Effector CD8-positive, alpha-beta T cell (primary cell): ENCODE measurements around the gene RTL3.
"Not testable (repeated sequence)": the region's sequence is repeated elsewhere in the genome, so short reads cannot be mapped to it uniquely, and the experiment has no call there.

Source experiments
- DNase-seq: peaks from one replicate; lab custom pipeline; 2025; lab: John Stamatoyannopoulos, UW
- total RNA-seq, 4 experiments: gene quantifications; one replicate each; lab custom pipeline; 2026; lab: John Stamatoyannopoulos, UW

The RTL3 gene, protein sequence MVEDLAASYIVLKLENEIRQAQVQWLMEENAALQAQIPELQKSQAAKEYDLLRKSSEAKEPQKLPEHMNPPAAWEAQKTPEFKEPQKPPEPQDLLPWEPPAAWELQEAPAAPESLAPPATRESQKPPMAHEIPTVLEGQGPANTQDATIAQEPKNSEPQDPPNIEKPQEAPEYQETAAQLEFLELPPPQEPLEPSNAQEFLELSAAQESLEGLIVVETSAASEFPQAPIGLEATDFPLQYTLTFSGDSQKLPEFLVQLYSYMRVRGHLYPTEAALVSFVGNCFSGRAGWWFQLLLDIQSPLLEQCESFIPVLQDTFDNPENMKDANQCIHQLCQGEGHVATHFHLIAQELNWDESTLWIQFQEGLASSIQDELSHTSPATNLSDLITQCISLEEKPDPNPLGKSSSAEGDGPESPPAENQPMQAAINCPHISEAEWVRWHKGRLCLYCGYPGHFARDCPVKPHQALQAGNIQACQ
- total RNA-seq = 0 reads per million in 4 experiments

DNA sequence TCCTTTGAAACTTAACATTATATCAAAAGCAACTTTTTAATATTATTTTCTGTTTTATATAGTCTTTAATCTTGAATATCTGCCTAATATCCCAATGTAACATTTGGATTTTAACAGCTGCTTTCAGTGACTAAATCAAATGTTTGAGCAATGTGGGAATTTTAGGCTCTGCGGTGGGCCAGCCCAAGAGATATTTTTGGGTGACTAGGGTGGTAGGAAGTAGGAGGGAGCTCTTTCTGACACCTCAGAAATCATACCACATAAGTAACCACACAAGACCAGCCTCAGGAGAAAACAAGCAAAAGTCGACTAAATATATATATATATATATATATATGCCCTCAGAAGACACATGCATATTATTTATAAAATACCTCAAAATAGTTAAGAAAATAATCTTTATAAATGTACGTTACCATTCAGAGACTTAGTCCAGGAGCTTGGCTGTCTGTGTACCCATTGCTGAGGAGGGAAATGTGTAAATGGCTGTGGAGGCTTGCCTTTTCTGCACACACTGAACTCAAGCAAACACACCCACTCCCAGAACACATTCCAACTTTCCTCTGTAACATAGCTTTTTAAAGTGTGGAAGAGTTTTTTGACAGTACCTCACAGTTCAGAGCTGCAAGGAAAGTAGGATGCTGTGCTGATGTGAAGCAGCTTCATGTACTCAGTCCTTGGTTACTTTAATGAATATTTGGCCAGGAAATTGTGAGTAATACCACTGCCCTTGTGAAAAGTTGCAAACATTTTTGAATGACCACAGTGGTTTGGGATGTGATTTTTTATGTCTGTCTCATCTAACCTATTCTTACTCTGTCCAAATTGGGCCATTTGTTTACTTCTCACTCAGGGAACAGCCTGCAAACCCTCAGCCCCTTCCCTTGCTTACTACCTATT lies at the start of gene RTL3:
Gene RTL3 (minus strand): TSS at position 484 of the 900 bp plus-strand sequence. CDS start 908 bp downstream, outside the sequence.
- no peak for DNase-seq

- DNase-seq = no peak
Observed at GRCh38 chrX:78708816-78709215, 49.7 kb upstream of the RTL3 start.

GRCh38 chrX:78708262-78708661 lies 49.1 kb upstream of the RTL3 start:
- no peak for DNase-seq

DNA sequence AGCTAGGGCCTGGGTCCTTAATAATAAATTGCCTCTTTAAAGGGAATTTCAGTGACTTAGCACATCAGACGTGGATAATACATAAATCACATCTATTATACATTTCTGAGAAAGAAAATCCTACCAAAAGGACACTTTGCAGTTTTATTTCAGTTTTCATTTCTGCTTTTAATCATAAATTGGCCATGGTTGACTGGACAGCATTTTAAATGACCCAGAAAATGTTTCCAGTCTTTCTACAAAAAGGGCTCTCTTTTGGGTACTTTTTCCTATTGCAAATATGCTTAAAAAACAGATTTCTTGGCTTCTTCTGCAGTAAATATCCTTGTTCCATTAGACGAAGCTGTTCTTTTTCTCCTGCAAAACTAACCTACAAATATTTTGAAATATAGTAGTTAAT lies 46.9 kb upstream of the RTL3 start:
- no peak for DNase-seq

DNA sequence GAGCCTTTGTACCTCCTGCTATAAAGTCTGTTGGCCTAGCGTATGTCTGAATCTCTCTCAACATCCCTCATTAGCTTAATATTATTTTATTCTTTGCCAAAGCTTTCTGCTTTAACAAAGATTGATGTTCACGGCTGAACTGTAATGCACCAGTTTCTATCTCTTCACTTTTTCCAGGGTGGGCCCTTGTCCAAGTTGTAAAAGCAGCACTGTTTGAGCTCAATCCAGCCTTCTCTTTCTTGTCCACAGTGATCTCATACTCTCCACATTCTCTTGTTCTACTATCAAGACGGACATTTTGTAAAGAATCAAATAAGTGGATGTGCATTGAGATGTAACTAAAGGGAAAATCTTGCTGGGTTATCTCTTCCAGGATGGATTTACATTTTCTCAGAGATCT lies 34.4 kb upstream of the RTL3 start:
- no peak for DNase-seq

GRCh38 chrX:78693012-78693411 lies 33.9 kb upstream of the RTL3 start:
- DNase-seq = no peak

- DNase-seq = no peak
Observed at GRCh38 chrX:78687586-78687985, 28.5 kb upstream of the RTL3 start.

GRCh38 chrX:78673246-78673645 lies 14.1 kb upstream of the RTL3 start:
- DNase-seq = no peak

DNA sequence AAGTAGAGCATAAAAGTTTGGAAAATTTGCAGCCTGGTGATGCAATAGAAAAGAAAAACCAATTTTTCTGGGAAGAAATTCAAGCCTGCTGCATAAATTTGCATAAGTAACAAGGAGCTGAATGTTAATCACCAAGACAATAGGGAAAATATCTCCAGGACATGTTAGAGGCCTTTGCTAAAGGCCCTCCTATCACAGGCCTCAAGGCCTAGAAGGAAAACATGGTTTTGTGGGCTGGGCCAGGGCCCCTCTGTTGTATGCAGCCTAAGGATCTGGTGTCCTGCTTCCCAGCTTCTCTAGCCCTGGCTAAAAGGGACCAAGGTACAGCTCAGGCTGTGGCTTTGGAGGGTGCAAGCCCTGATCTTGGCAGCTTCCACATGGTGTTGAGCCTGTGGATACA lies 6.2 kb upstream of the RTL3 start:
- DNase-seq = no peak

DNA sequence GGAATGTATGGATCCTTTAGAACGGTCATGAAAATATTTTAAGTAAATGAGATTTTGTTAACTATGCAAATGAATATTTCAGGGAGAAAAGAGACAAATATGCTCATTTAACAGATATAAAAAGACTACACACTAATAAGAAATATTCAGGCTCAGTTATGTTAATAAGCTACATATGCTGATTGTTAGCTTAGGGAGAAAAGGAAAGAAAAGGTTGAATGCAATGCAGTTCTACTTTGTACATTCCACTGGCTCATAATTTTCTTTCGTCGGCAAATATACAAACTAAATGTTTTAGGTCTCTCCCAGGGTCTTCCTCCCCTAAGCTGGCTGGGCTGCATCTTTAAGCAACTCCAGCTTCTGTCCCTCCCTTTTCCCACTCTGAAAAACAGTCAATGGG lies 2.7 kb upstream of the RTL3 start:
- DNase-seq = no peak

DNA sequence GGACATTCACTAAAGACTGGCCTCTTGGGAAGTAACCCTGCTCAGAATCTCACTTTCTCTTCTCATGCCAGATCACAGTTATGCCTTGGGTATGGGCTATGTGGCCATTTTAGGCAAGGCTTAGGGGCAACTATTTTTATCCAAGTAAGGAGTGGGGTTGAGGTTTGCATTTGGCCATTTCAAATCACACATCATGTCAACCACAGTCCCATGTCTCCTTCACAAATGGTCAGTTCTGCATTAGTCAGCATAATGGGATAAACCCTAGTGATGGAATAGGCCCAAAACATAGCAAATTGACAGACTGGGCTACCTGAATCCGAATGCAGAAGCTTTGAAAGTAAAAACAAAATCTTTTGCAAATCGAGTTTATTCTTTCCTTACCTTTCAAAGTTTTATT lies 827 bp upstream of the RTL3 start:
- DNase-seq = no peak

GRCh38 chrX:78658414-78658813 lies 714 bp downstream of the RTL3 start:
- no peak for DNase-seq

- DNase-seq = no peak
Observed at GRCh38 chrX:78655642-78656041, 3.5 kb downstream of the RTL3 start.

DNA sequence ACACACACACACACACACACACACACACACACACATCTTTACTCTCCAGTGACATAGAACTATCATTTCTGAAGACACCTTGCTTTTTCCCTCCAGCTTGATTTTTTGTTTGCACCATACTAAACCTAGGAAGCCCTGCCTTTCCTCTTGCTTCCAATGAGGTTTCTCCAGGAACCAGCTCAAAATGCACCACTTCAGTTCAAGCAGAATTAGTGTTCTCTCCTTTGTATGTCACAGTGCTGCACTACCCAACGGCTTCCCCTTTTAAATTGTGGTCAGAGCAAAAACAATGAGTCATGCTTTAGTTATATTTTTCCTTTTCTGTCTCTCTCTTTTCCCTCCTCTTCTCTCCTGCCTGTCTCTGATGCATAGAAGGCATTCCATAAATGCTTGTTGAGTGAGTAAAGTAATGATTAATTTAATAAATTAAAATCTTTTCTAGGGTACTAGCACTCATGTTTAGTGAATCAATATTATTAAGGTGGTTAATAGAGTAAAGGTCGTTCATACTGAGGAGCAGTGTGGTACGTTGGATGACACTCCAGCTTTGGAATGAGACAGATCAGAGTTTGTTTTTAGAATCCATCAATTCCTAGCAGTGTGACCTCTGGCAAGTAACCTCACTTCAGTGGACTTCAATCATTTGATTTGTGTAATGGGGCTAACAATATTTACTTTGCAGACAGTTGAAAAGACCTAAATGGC lies 5.9 kb downstream of the RTL3 start:
- DNase-seq = no peak

- DNase-seq = no peak
Observed at GRCh38 chrX:78650906-78651437, 8.2 kb downstream of the RTL3 start.

GRCh38 chrX:78643874-78644273 lies 15.3 kb downstream of the RTL3 start:
- no peak for DNase-seq

GRCh38 chrX:78643096-78643495 lies 16.0 kb downstream of the RTL3 start:
- no peak for DNase-seq

- not testable (repeated sequence) for DNase-seq
Observed at GRCh38 chrX:78636096-78636495, 23.0 kb downstream of the RTL3 start.

GRCh38 chrX:78624962-78625909 lies 33.9 kb downstream of the RTL3 start:
- DNase-seq = no peak

GRCh38 chrX:78624426-78624825 lies 34.7 kb downstream of the RTL3 start:
- no peak for DNase-seq

DNA sequence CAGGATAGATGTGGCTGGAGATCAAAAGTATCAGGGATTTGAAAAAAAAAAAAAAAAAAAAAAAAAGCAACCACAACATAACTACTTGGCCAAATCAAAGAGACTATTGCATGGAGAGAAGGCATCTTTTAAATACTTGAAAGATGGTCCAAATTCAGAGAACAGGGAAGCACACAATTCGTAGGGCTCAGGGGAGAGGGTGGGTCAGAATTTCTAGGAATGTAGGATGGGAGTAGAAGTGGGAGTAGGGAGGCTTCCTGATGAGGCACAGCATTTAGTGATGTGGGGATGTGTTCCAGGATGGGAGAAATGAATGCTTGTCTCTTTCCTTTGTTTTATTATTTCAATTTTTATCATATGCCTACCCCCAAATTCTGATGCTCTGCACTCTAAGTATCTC lies 36.3 kb downstream of the RTL3 start:
- DNase-seq = no peak
